Caki2 (cell line): ENCODE measurements around the gene NKX2-2. TPM values are rescaled to one million over a fixed set of nuclear protein-coding genes. Genes with fewer than 3 reads are reported as not detected.
"Not testable (repeated sequence)": the region's sequence is repeated elsewhere in the genome, so short reads cannot be mapped to it uniquely, and the experiment has no call there.

Experiments used
- DNase-seq: peaks from one replicate; pipeline ENCODE4 v3.0.0-alpha.2; 2015; ENCODE audit warnings: low read depth
- in situ Hi-C: cut with HindIII; loops from 2 replicates; pipeline ENCODE4 v1.10.0; 2016; ENCODE audit warnings: low sequenced_read_pairs, low pct_unique_long_range_greater_than_20kb, mixed read lengths
- total RNA-seq: library from RNA; depleted of rRNA; stranded (reverse); fragments of >200 nt; shearing (Covaris generic); gene quantifications from 2 replicates; pipeline ENCODE4 v1.2.3, GENCODE V29; 2014; ENCODE audit warnings: low replicate concordance; rRNA removed

Gene NKX2-2
- total RNA-seq, 1 experiment from 2014 or later: not detected

GRCh38 chr20:21493049-21493448 is 20.8 kb downstream of the NKX2-2 start:
- in situ Hi-C loops: no loop called here
- no peak for DNase-seq

GRCh38 chr20:21490105-21490504 is 23.8 kb downstream of the NKX2-2 start:
- in situ Hi-C loops: no loop called here
- no peak for DNase-seq

GRCh38 chr20:21480144-21480543 is 33.7 kb downstream of the NKX2-2 start:
- in situ Hi-C loops, DNase-seq: not testable (repeated sequence)

- no peak for DNase-seq
- in situ Hi-C loops: no loop called here
These were observed 48.1 kb downstream of the NKX2-2 start for GRCh38 chr20:21465799-21466198.

GRCh38 chr20:21464916-21465315 is 48.9 kb downstream of the NKX2-2 start:
- in situ Hi-C loops: no loop called here
- no peak for DNase-seq

Other genes starting within 250 kb of the NKX2-2 start
- 116 and 122 TPM in 2 replicates for gene XRN2, start 210.7 kb downstream of the NKX2-2 start, total RNA-seq
- gene NKX2-4, start 116.5 kb downstream of the NKX2-2 start, total RNA-seq: not detected in 2 replicates
- not detected in 2 replicates for gene PAX1, start 191.6 kb upstream of the NKX2-2 start, total RNA-seq